ENCODE data around the gene INPP1.

The INPP1 gene

GRCh38 chr2:190327867-190328572 is 15.4 kb upstream of the INPP1 start:
- DNase-seq: no peak
- H3K36me3 ChIP-seq: no peaks in the 10 kb centered on the region
- no peaks in the 10 kb centered on the region for H3K4me1 ChIP-seq
- peaks cover 0 to 2% of the 10 kb centered on the region in 2 donors for H3K27me3 ChIP-seq
- H3K4me3 ChIP-seq: no peak overlapping the region
- intact Hi-C loops (cut with DNase I; ENCODE audit: low total_unique reads): no loop called here
- H3K27ac ChIP-seq: no peak overlapping the region
- TF ChIP-seq CTCF (IDR thresholded peaks at IDR 0.05): no peak
- no peaks in the 10 kb centered on the region for H3K9me3 ChIP-seq

GRCh38 chr2:190328573-190329147 is 14.7 kb upstream of the INPP1 start:
- TF ChIP-seq CTCF (IDR thresholded peaks at IDR 0.05): no peak
- Histone ChIP-seq H3K27ac (no peak overlapping the region), H3K27me3 (peaks cover 0 to 2% of the 10 kb centered on the region in 2 donors), H3K4me1 (no peaks in the 10 kb centered on the region), H3K9me3 (no peaks in the 10 kb centered on the region), H3K36me3 (no peaks in the 10 kb centered on the region), H3K4me3 (no peak overlapping the region)
- intact Hi-C loops (cut with DNase I; ENCODE audit: low total_unique reads): no loop called here
- no peak for DNase-seq

- no peak for DNase-seq
- H3K4me3 ChIP-seq: no peak overlapping the region
- H3K36me3 ChIP-seq: no peaks in the 10 kb centered on the region
- H3K4me1 ChIP-seq: peaks cover 0 to 5% (median 0%) of the 10 kb centered on the region in 4 donors
- TF ChIP-seq CTCF (IDR thresholded peaks at IDR 0.05): no peak
- H3K9me3 ChIP-seq: no peaks in the 10 kb centered on the region
- intact Hi-C loops (cut with DNase I; ENCODE audit: low total_unique reads): no loop called here
- H3K27me3 ChIP-seq: no peaks in the 10 kb centered on the region
- H3K27ac ChIP-seq: no peak overlapping the region
These were observed 10.0 kb upstream of the INPP1 start for GRCh38 chr2:190333395-190333794.

- H3K27me3 ChIP-seq: no peaks in the 10 kb centered on the region
- H3K4me3 ChIP-seq: no peak overlapping the region
- H3K27ac ChIP-seq: no peak overlapping the region
- no peaks in the 10 kb centered on the region for H3K36me3 ChIP-seq
- no peak for DNase-seq
- H3K9me3 ChIP-seq: no peaks in the 10 kb centered on the region
- TF ChIP-seq CTCF (IDR thresholded peaks at IDR 0.05): no peak
- peaks cover 0 to 5% (median 0%) of the 10 kb centered on the region in 4 donors for H3K4me1 ChIP-seq
- intact Hi-C loops (cut with DNase I; ENCODE audit: low total_unique reads): no loop called here
These were observed 9.5 kb upstream of the INPP1 start for GRCh38 chr2:190333928-190334327.

- no peak for TF ChIP-seq CTCF (IDR thresholded peaks at IDR 0.05)
- intact Hi-C loops (cut with DNase I; ENCODE audit: low total_unique reads): no loop called here
- Histone ChIP-seq H3K9me3 (no peaks in the 10 kb centered on the region), H3K4me3 (no peak overlapping the region), H3K36me3 (no peaks in the 10 kb centered on the region), H3K27ac (no peak overlapping the region), H3K4me1 (peaks cover 0 to 5% (median 0%) of the 10 kb centered on the region in 4 donors), H3K27me3 (no peaks in the 10 kb centered on the region)
- no peak for DNase-seq
These were observed 8.7 kb upstream of the INPP1 start for GRCh38 chr2:190334479-190335224.

Measured in tibial artery (tissue), 4 donors.